ENCODE measurements around the gene NFIX. TPM values are rescaled to one million over a fixed set of nuclear protein-coding genes. Genes with fewer than 3 reads are reported as not detected.

NFIX gene
- total RNA-seq, 1 donor from 2014 or later: 123 TPM

DNA sequence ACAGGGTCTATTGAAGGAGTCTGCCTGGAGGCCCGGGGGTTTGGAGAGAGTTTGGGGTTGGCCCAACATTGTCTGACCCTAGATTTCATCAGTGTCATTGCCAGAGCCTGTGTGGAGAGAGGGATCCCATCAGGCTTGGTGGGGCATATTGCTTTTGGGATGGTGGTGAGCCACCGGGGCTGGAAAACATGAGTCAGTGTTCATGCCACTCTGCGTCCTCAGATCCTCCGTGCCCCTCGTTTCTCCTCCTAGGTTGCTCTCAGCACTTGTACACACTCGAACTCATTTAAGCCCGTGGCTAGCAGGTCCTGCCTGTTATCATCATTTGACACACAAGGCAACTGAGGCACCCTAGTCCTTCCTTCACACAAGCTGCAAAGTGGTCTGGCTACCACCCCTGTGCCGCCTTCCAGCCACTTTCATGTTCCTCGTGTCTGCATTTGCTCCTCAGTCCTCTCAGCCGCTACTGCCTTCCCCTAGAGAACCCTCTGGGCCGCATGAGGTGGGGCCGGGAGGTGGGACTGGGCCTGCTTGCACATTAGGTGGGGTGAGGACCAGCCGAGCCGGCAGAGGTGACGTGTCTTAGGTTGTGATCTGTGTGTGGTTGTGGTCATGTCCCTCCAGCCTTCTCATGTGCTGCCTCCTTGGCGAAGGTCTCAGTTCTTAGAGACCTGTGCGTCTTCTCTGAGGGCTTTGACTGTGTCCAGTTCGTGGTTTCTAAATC lies 126.4 kb downstream of the NFIX start:
- intact Hi-C loops (cut with DNase I): no loop called here
- no peak for DNase-seq (ENCODE audit: low spot score)

DNA sequence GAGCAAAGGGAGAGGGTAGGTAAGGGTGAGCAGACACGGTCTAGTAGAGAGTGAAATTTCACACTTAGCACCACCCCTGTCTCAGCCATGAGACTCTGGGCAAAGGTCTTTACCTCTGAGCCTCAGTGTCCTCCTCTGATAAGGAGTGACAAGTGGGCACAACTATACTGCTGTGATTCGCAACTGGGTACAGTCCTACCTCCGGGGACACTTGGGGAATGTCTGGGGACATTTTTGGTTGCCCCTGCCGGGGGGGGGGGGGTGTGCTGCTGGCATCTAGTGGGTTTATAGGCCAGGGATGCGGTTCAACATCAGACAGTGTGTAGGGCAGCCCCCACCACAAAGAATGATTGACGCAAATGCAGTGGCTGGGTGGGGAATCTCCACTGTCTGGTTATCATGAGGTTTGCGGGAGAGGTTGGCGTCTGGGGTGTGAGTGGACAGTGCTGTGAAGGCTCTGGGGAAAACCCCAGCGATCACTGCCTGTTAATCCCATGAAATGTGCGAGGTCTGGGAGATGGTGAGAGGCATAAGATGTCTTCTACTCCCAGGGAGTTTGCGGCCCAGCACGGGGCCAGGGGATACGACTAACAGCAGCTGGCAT lies 127.1 kb downstream of the NFIX start:
- intact Hi-C loops (cut with DNase I): no loop called here

DNA sequence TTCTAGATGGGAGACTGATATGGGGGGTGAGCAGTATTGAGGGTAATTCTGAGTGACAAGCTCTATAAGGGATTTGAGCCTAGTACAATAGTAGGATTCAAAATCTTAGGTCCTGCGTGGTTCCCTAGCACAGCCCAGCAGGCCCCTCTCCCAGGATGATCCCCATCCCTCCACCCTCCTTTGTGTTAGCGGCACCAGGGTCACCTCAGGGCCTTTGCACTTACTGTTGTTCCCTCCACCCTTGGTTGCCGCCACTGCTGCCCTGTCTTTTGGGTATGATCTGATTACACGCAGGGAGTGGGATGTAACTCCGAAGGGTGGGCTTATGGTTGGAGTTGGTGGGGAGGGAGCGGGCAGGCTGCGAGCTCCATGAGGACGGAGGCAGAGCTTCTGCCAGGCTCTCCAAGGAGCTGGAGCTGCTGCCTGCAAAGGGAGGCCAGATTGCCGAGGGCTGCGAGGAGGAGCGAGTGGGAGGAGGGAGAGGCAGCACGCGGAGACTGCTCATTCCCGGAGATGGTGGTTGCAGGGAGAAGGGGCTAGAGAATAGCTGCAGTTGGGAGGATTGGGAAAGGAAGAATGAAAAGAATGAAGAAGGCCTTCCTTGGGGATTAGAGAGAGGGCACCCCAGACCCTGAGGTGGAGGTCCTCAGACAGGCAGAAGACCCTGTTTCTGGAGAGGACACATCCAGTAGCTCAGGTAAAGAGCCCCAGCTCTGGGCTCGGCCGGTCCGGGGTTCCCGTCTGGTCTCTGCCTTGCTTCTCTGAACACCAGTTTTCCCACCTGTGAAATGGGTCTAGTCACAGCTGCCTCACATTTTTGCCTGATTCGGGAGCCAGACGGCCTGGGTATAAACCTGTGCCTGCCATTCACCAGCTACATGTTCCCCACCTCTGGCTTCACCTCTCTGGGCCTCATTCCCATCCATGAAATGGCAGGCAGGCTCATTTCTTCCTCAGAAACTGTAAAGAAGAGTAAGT lies 128.0 kb downstream of the NFIX start:
- intact Hi-C loops (cut with DNase I): no loop called here
- no peak for DNase-seq (ENCODE audit: low spot score)

More for the DNA sequence above, 127.1 kb downstream of the NFIX start:
- DNase-seq (ENCODE audit: low spot score): no peak

DNA sequence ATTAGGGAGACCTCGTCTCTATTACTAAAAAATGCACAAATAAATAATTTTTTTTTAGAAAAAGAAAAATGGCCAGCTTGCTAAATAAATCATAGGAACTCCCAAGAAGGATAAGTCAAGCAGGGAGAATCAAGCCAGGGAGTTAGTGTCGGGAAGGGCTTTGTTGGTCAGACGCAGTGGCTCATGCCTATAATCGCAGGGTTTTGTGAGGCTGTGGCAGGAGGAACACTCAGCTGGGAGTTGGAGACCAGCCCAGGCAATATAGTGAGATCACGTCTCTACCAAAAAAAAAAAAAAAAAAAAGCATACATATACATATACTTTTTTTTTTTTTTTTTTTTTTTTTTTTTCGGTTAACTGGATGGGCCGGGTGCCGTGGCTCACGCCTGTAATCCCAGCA lies 131.8 kb downstream of the NFIX start:
- no peak for DNase-seq (ENCODE audit: low spot score)
- intact Hi-C loops (cut with DNase I): no loop called here

DNA sequence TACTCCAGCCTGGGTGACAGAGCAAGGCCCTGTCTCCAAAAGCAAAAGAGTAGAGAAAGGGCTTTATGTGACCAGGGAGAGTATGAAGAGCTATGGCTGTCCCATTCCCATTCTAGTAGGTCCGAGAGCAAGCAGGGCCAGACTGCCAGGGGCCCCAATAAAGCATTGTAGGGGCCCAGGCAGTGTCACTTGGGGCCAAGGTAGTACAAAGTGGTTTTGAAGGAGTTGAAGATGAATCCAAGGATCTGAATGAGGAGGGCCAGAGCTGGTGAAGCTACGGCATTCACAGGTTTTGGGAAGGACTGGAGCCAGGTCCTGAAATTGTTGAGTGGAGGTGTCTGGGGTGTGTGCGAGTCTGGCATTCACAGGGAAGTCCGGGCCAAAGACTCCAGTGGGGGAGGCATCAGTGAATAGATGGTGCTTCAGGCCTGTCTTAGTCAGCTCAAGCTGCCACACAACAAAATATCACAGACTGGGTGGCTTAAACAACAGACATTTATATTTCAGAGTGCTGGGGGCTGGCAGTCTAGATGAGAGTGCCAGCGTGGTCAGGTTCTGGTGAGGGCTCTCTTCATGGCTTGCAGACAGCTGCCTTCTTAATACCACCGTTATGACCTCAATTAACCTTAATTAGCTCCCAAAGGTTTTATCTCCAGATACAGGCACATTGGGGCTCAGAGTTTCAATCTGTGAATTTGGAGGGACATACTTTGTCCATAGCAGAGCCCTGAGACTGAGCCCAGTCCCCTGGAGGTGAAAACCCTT lies 132.7 kb downstream of the NFIX start:
- intact Hi-C loops (cut with DNase I): no loop called here
- DNase-seq (ENCODE audit: low spot score): no peak

DNA sequence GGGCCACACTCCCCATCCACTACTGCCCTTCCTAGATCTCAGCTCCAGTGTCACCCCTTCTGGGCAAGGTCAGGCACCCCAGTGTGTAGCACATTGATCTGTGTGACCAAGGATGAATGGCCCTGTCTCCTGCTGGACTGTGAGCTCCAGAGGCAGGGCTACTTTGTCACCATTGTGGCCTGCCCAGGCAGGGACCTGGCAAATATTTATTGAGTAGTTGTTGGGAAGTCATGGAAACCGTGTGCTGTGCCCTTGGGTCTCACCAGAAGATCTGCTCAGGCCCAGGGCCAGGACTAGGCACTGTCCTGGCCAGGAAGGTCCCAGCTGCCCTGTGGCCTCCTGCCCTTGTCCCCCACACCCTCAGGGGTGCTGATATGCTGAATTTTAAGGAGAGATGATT lies 133.3 kb downstream of the NFIX start:
- DNase-seq (ENCODE audit: low spot score): no peak
- intact Hi-C loops (cut with DNase I): no loop called here

DNA sequence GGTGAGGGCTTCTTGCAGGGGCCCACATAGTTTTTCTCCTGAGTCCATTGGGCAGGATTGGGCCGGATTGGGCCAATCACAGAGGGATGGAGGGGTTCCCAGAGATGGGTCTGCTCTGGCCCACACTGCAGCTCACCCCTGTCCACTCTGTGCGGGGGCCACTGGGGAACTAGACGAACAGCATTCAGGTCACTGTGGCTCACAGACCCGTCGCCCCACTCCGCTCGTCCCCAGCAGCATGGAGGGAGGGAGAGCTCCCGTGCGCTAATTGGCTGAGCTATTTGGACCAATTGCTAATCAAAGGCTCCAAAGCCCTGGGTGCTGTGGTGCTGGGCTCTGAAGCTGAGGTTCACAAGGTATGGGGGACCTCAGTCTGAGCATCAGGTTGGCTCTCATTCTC lies 134.1 kb downstream of the NFIX start:
- intact Hi-C loops (cut with DNase I): no loop called here
- no peak for DNase-seq (ENCODE audit: low spot score)

DNA sequence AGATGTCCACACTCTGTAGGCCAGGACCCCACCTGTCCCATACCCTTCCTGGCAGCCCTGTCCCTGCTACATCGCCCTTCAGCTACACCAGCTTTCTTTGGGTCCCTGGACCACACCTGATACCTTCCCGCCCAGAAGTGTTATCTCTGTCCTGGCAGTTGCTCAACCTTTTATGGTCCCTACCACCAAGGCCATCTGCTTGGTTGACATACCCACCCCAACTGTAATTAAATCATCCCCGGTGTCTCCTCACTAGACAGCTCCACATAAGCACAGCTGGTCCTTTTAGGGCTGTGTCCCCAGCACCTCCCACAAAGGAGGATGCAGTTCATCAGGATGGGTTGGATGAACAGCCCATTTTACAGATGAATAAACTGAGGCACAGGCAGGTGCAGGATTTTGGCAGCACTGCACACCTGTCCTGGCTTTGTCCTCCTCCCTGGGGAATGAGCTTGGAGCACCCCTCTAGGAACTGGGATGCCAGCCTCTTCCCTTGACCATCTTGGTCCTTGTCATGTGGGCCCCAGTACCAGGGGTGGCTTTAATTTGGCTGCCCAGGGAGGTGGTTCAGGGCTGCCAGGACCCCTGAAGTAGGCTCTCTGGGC lies 135.7 kb downstream of the NFIX start:
- intact Hi-C loops (cut with DNase I): no loop called here
- DNase-seq (ENCODE audit: low spot score): no peak

DNA sequence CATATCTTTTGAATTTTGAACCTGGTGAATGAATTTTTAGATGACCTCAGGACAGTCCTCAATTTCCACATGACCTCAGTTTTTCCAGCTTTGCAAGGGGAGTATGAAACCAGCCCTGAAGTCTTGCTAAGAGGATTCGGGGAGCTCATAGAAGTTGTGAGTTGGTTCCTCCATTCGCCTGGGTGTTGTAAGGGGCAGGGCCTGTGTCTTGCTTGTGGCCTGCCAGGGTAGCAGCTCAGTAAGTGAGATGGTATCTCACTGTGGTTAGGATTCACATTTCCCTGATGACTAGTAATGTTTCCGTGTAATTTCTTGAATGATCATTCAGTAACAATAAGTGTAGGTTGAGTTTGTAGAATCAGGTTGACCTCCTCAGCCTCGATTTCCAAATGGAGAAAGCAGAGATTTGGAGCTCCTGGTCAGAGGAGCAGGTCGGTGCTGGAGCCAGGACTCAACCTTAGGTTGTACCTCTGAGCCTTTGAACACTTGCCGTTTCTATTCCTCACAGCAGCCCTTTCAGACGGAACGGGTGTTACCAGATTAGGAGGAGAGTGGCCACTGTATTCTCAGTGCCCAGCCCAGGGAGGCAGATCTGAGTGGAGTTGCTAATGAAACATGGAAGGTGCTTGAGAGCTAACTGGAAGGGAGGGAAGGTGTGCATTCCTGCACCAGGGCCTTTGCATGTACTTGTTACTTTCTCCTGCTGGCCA lies 137.4 kb downstream of the NFIX start:
- intact Hi-C loops (cut with DNase I): no loop called here
- DNase-seq (ENCODE audit: low spot score): no peak

DNA sequence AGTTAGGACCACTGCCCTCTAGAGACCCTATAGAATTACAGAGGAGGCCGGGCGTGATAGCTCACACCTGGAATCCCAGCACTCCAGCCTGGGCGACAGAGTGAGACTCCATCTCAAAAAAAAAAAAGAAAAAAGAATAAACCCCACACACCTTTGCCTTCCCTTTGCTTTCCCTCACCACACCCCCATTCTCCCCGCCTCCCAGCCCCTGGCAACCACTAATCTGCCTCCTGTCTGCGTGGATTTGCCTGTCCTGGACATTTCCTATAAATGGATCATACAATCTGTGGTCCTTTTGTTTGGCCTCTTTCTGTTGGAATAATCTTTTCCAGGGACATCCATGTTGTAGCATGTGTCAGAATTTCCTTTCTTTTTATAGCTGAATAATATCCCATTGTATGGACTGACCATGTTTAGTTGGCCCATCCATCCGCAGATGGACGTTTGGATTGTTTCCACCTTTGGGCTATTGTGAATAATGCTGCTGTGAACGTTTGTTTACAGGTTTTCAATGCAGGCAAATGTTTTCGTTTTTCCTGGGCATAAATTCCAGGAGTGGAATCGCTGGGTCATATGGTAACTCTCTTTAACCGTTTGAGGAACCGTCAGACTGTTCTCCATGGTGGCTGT lies 138.1 kb downstream of the NFIX start:
- DNase-seq (ENCODE audit: low spot score): no peak
- intact Hi-C loops (cut with DNase I): no loop called here

DNA sequence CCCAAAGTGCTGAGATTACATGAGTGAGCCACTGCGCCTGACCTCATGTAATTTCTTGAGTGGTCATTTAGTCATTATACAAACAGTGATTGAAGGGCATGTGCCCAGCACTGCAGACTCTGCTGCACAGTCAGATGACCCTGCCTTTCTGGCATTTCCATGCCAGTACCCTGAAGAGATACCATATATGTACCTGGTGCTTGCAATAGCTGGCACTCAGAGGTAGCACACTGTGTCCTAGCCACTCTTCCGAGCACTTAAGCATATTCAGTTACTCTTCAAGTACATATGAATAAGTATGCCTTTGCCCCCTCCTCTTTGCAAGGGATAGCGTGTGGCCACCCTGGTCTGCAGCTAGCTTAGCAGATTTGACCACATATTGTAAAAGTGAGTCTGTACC lies 139.4 kb downstream of the NFIX start:
- DNase-seq (ENCODE audit: low spot score): no peak
- intact Hi-C loops (cut with DNase I): no loop called here

DNA sequence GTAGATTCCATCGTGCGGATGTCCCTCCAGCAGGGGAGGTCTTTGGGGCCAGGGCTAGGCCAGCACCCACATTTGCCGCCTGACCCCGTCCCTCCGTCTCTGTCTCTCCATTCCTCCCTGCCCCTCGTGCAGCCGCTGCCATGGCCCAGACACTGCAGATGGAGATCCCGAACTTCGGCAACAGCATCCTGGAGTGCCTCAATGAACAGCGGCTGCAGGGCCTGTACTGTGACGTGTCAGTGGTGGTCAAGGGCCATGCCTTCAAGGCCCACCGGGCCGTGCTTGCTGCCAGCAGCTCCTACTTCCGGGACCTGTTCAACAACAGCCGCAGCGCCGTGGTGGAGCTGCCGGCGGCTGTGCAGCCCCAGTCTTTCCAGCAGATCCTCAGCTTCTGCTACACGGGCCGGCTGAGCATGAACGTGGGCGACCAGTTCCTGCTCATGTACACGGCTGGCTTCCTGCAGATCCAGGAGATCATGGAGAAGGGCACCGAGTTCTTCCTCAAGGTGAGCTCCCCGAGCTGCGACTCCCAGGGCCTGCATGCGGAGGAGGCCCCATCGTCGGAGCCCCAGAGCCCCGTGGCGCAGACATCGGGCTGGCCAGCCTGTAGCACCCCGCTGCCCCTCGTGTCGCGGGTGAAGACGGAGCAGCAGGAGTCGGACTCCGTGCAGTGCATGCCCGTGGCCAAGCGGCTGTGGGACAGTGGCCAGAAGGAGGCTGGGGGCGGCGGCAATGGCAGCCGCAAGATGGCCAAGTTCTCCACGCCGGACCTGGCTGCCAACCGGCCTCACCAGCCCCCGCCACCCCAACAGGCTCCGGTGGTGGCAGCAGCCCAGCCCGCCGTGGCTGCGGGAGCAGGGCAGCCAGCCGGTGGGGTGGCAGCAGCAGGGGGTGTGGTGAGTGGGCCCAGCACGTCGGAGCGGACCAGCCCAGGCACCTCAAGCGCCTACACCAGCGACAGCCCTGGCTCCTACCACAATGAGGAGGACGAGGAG lies 140.1 kb downstream of the NFIX start:
- no peak for DNase-seq (ENCODE audit: low spot score)
- intact Hi-C loops (cut with DNase I): no loop called here

DNA sequence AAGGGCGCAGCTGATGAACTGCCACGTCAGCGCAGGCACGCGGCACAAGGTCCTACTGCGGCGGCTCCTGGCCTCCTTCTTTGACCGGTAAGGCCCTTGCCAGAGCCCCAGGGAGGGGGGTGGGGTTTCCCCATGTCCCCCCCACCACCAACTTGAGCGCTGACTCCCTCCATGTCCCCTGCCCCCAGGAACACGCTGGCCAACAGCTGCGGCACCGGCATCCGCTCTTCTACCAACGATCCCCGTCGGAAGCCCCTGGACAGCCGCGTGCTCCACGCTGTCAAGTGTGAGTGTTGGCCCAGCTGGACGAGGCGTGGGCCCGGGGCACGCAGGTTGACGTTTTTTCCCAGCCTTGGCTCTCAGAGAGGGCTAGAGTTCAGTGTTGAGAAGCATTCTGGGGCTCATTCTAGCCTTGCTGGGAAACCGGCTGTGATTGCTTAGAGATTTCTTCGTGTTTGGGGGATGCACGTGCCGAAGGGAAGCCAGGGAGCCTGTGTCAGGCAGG lies 142.1 kb downstream of the NFIX start:
- no peak for DNase-seq (ENCODE audit: low spot score)
- intact Hi-C loops (cut with DNase I): no loop called here

DNA sequence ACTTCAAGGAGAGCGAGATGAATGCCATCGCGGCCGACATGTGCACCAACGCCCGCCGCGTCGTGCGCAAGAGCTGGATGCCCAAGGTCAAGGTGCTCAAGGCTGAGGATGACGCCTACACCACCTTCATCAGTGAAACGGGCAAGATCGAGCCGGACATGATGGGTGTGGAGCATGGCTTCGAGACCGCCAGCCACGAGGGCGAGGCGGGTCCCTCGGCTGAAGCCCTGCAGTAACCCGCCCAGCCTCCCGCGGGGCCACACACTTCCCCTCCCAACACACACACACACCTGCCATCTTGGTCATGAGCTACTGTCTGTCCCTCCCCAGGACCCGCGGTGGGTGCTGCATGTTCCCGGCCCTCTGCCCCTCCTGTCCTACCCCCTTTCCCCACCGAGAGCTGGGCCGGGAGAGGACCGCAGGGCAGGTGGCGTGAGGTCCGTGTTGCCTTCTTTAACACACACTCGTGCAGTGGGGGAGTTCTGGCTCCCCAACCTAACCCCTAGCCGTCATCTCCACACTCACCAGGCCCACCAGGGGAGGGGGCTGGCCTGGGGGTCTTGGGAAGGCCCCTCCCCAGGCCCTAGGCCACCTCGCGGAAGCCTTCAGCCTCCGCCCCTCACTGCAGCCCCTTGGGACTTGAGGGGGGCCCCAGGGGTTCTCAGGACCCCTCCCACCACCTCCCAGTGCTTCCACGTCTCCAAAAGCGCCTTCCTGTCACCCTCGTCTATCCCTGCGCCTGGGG lies 143.1 kb downstream of the NFIX start:
- DNase-seq (ENCODE audit: low spot score): no peak
- intact Hi-C loops (cut with DNase I): no loop called here

DNA sequence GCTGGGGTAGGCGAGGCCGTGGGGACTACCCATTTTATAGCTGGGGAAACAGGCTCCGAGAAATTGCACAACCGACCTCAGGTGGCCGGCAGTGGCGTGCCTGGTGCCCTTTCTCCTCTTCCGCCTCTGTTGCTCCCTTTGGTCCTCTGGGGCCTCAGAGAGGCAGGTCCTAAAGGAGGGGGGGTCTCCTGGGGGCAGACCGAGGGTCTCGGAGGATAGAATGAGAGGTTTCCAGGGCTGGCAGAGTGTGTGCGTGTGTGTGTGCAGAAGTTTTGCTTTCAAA lies 143.6 kb downstream of the NFIX start:
- intact Hi-C loops (cut with DNase I): no loop called here

DNA sequence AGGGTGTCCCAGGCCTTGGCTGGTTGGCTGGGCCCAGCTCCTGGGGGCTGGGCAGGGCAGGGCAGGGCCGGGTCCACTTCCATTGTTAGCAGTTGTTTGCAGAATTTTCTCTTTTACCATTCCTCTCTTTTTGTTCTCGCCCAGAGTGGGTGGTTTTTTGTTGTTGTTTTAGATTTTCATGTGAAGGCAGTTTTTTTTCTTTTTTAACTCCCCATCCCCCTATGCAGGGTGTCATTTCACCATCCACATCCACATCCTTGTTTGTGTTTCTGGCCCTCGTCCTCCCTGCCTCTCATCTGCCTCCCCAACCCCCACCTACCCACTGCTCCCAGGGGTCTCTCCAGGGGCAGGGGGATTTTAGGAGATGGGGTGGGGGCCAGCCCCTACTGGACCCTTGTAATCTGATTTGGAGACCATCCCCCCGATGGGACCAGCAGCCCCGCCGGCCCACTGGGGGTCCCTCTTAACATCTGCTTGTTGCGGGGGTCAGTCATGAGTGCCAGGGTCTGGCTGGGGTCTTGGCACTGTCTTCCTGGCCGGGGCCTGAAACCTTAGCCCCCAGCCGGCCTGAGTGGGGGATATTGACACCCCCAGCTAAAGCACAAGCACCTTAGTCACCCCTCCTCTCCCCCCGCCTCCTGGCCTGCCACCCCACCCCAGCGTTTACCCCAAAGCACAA lies 144.5 kb downstream of the NFIX start:
- no peak for DNase-seq (ENCODE audit: low spot score)
- intact Hi-C loops (cut with DNase I): no loop called here

More for the DNA sequence above, 143.6 kb downstream of the NFIX start:
- no peak for DNase-seq (ENCODE audit: low spot score)

All from cardiac septum (tissue), 1 donor.